Smooth muscle cell (in vitro differentiated cells): ENCODE data around the gene ERICH6. TPM values are rescaled to one million over a fixed set of nuclear protein-coding genes. Genes with fewer than 3 reads are reported as not detected.
A peak's percentile ranks its signal among the peaks of the same experiment; 100 is the strongest.

Experiments
- DNase-seq: peaks from one replicate; lab custom pipeline; 2025; ENCODE audit not compliant: unreplicated experiment; lab: John Stamatoyannopoulos, UW
- H2AFZ ChIP-seq: fragments of 200-600 bp; sonication (generic); 2 replicates; pipeline ENCODE4 v1.6.0; 2016; ENCODE audit warnings: antibody characterized with exemption, low read depth, mild to moderate bottlenecking
- H3F3A ChIP-seq: fragments of 200-600 bp; sonication (generic); 2 replicates; pipeline ENCODE4 v1.6.0; 2017; ENCODE audit warnings: antibody characterized with exemption, low read depth
- H3K27ac ChIP-seq: fragments of 200-600 bp; sonication (generic); 2 replicates; pipeline ENCODE4 v1.5.1; 2016; ENCODE audit warnings: low read depth, mild to moderate bottlenecking
- H3K27me3 ChIP-seq: fragments of 200-600 bp; sonication (generic); 2 replicates; pipeline ENCODE4 v1.6.1; 2016; ENCODE audit warnings: low read depth, mild to moderate bottlenecking
- H3K36me3 ChIP-seq: fragments of 200-600 bp; sonication (generic); 2 replicates; pipeline ENCODE4 v1.5.1; 2016; ENCODE audit warnings: low read depth
- H3K4me1 ChIP-seq: fragments of 200-600 bp; sonication (generic); 2 replicates; pipeline ENCODE4 v1.5.1; 2016; ENCODE audit warnings: low read depth
- H3K4me2 ChIP-seq: fragments of 200-600 bp; sonication (generic); 2 replicates; pipeline ENCODE4 v1.6.0; 2016; ENCODE audit warnings: mild to moderate bottlenecking
- H3K4me3 ChIP-seq: fragments of 200-600 bp; sonication (generic); 2 replicates; pipeline ENCODE4 v1.5.1; 2016; ENCODE audit warnings: mild to moderate bottlenecking
- H3K79me2 ChIP-seq: fragments of 200-600 bp; sonication (generic); 2 replicates; pipeline ENCODE4 v1.6.0; 2016; ENCODE audit warnings: low read depth, mild to moderate bottlenecking
- H3K9ac ChIP-seq: fragments of 200-600 bp; sonication (generic); 2 replicates; pipeline ENCODE4 v1.6.0; 2016; ENCODE audit warnings: low read depth
- H3K9me3 ChIP-seq: fragments of 200-600 bp; sonication (generic); replicated peaks from 2 replicates; pipeline ENCODE4 v1.5.1; 2016; ENCODE audit warnings: low read depth
- H4K20me1 ChIP-seq: fragments of 200-600 bp; sonication (generic); 2 replicates; pipeline ENCODE4 v1.6.0; 2016; ENCODE audit warnings: low read depth
- CTCF ChIP-seq: fragments of 200-600 bp; sonication (generic); IDR thresholded peaks from 2 replicates; pipeline ENCODE4 v1.5.1; 2017; ENCODE audit warnings: borderline replicate concordance, mild to moderate bottlenecking, antibody characterized with exemption; ENCODE audit not compliant: insufficient read depth, poor library complexity, severe bottlenecking
- WGBS: methylation state at CpG from one replicate; pipeline ENCODE4 v1.1.7; 2016; ENCODE audit warnings: low lambda C conversion rate; 5-methylcytosine and 5-hydroxymethylcytosine counted together
- polyA plus RNA-seq: library from polyadenylated mRNA; unstranded; fragments of >200 nt; fragmentation: Nextera tagmentation; extraction: Ambion mirVana; gene quantifications from 2 replicates; pipeline ENCODE4 v1.2.1, GENCODE V29; 2016
- total RNA-seq: library from RNA; depleted of rRNA; stranded (reverse); fragments of >200 nt; gene quantifications from 2 replicates; pipeline ENCODE4 v1.2.3, GENCODE V29; 2014

The ERICH6 gene
- total and polyA plus RNA-seq, 2 experiments from 2014 or later: 0.38 TPM; not detected in 1

GRCh38 chr3:150737874-150738679 lies 34.4 kb upstream of the ERICH6 start:
- WGBS: 25% methylated on average over 2 of the region's 2 CpGs
- H4K20me1 ChIP-seq: peaks cover 26% of the 10 kb centered on the region
- no peaks in the 10 kb centered on the region for H3K36me3 ChIP-seq
- H3K79me2 ChIP-seq: peaks cover 12% of the 10 kb centered on the region
- peak overlapping the region; percentile 3 for H3K9ac ChIP-seq
- no peak for TF ChIP-seq CTCF
- peaks cover 8% of the 10 kb centered on the region for H3K4me1 ChIP-seq
- peak overlapping the region; percentile 80 for H3K27ac ChIP-seq
- peaks cover 35% of the 10 kb centered on the region for H3F3A ChIP-seq
- no peak overlapping the region for H2AFZ ChIP-seq
- H3K9me3 ChIP-seq: no peaks in the 10 kb centered on the region
- no peak overlapping the region for H3K4me3 ChIP-seq
- no peak for DNase-seq
- peak overlapping the region; percentile 22 for H3K4me2 ChIP-seq
- no peaks in the 10 kb centered on the region for H3K27me3 ChIP-seq

GRCh38 chr3:150736903-150737832 lies 33.4 kb upstream of the ERICH6 start:
- H3K4me3 ChIP-seq: no peak overlapping the region
- WGBS: 76% methylated on average over 8 of the region's 8 CpGs
- no peak for TF ChIP-seq CTCF

GRCh38 chr3:150736316-150736719 lies 32.6 kb upstream of the ERICH6 start:
- Histone ChIP-seq H3K27ac (peak overlapping the region; percentile 18), H3K4me2 (no peak overlapping the region), H3K4me1 (peaks cover 8% of the 10 kb centered on the region), H3K27me3 (no peaks in the 10 kb centered on the region), H3F3A (peaks cover 33% of the 10 kb centered on the region), H3K9me3 (no peaks in the 10 kb centered on the region), H4K20me1 (peaks cover 8% of the 10 kb centered on the region), H3K4me3 (no peak overlapping the region), H3K9ac (no peak overlapping the region), H3K36me3 (no peaks in the 10 kb centered on the region), H2AFZ (no peak overlapping the region), H3K79me2 (no peaks in the 10 kb centered on the region)
- no peak for TF ChIP-seq CTCF
- no peak for DNase-seq
- WGBS: 28% methylated on average over 2 of the region's 2 CpGs

More at GRCh38 chr3:150736903-150737832, 33.4 kb upstream of the ERICH6 start:
- H3K9ac ChIP-seq: no peak overlapping the region
- H3K27me3 ChIP-seq: no peaks in the 10 kb centered on the region
- H3K9me3 ChIP-seq: no peaks in the 10 kb centered on the region
- peaks cover 2% of the 10 kb centered on the region for H3K79me2 ChIP-seq
- peak overlapping the region; percentile 80 for H3K27ac ChIP-seq
- peaks cover 35% of the 10 kb centered on the region for H3F3A ChIP-seq
- H3K36me3 ChIP-seq: no peaks in the 10 kb centered on the region
- peak overlapping the region; percentile 22 for H3K4me2 ChIP-seq
- H4K20me1 ChIP-seq: peaks cover 17% of the 10 kb centered on the region
- no peak for DNase-seq
- H2AFZ ChIP-seq: no peak overlapping the region
- peaks cover 8% of the 10 kb centered on the region for H3K4me1 ChIP-seq
